Measurements from ENCODE around the gene DISC1. TPM values are rescaled to one million over a fixed set of nuclear protein-coding genes. Genes with fewer than 3 reads are reported as not detected.
"Not testable (repeated sequence)": the region's sequence is repeated elsewhere in the genome, so short reads cannot be mapped to it uniquely, and the experiment has no call there.

DISC1 gene
- total and polyA plus RNA-seq, 2 donors (not counting 3 experiments of a cell fraction or from before 2014, with no cell fraction given): 3.3 to 14.7 TPM

GRCh38 chr1:231619257-231619634, 7.3 kb upstream of the DISC1 start:
- Histone ChIP-seq H3K27ac (ENCODE audit: insufficient read depth, low read depth, low read length) (no peak overlapping the region), H3K36me3 (ENCODE audit: control insufficient read depth in 2 of 2, extremely low read depth in 1 of 2, insufficient read depth in 2 of 2, low read length in 2 of 2) (no peaks in the 10 kb centered on the region), H3K4me3 (replicated peaks in 1 of 3; ENCODE audit: insufficient read depth in 1 of 3, low read depth in 1 of 3, low read length in 3 of 3) (no peak overlapping the region), H3K27me3 (ENCODE audit: control insufficient read depth in 2 of 2, insufficient read depth in 2 of 2, low read length in 2 of 2) (peaks cover 13 to 22% of the 10 kb centered on the region in 2 experiments), H3K9ac (replicated peaks; ENCODE audit: extremely low read depth, insufficient read depth, low read length) (no peak overlapping the region), H3K4me2 (ENCODE audit: insufficient read depth, low read length) (no peak overlapping the region), H3K9me3 (replicated peaks; ENCODE audit: control insufficient read depth, insufficient read depth, low read length) (no peaks in the 10 kb centered on the region), H3K4me1 (ENCODE audit: control insufficient read depth, extremely low read depth, insufficient read depth, low read length) (peaks cover 9% of the 10 kb centered on the region), H3K79me2 (ENCODE audit: control insufficient read depth, insufficient read depth, low read length) (no peaks in the 10 kb centered on the region), H2AFZ (ENCODE audit: low read depth, low read length) (no peak overlapping the region), H3K9me1 (replicated peaks; ENCODE audit: control insufficient read depth, extremely low read depth, insufficient read depth, low read length) (no peaks in the 10 kb centered on the region), H4K20me1 (replicated peaks; ENCODE audit: control insufficient read depth, extremely low read depth, insufficient read depth, low read length) (no peaks in the 10 kb centered on the region)
- TF ChIP-seq MAX (IDR thresholded peaks at IDR 0.05; ENCODE audit: insufficient read depth, insufficient read length) (no peak), JUN (IDR thresholded peaks at IDR 0.05; ENCODE audit: borderline replicate concordance, insufficient read depth, insufficient read length, low read depth) (peak; percentile 49)
- dilution Hi-C loops (cut with MboI; ENCODE audit: extremely low pct_ligation_motif_present, low sequenced_read_pairs): no loop called here
- peak; percentile 21 for FAIRE-seq
- no peak for DNase-seq (ENCODE audit: low read depth, low spot score)
- POLR2A ChIA-PET: no interaction called here
- CTCF ChIA-PET: no interaction called here
- no TSS peak for BruUV-seq (replicated peaks)
- intact Hi-C loops (cut with micrococcal nuclease): no loop called here

- POLR2A ChIA-PET; H4K20me1 ChIP-seq (replicated peaks; ENCODE audit: control insufficient read depth, extremely low read depth, insufficient read depth, low read length); H3K9me1 ChIP-seq (replicated peaks; ENCODE audit: control insufficient read depth, extremely low read depth, insufficient read depth, low read length); H3K9me3 ChIP-seq (replicated peaks; ENCODE audit: control insufficient read depth, insufficient read depth, low read length); BruUV-seq (replicated peaks); H3K79me2 ChIP-seq (ENCODE audit: control insufficient read depth, insufficient read depth, low read length); H3K9ac ChIP-seq (replicated peaks; ENCODE audit: extremely low read depth, insufficient read depth, low read length); H2AFZ ChIP-seq (ENCODE audit: low read depth, low read length); DNase-seq (ENCODE audit: low read depth, low spot score); H3K36me3 ChIP-seq (ENCODE audit: control insufficient read depth in 2 of 2, extremely low read depth in 1 of 2, insufficient read depth in 2 of 2, low read length in 2 of 2); H3K27ac ChIP-seq (ENCODE audit: insufficient read depth, low read depth, low read length); CTCF ChIA-PET; FAIRE-seq; H3K4me3 ChIP-seq (replicated peaks in 1 of 3; ENCODE audit: insufficient read depth in 1 of 3, low read depth in 1 of 3, low read length in 3 of 3); dilution Hi-C loops (cut with MboI; ENCODE audit: extremely low pct_ligation_motif_present, low sequenced_read_pairs); H3K4me2 ChIP-seq (ENCODE audit: insufficient read depth, low read length): not testable (repeated sequence)
- intact Hi-C loops (cut with micrococcal nuclease): loop anchor here (5.0 kb wide), 1 partner anchor 1007 kb away; the partner anchor contains the start of gene SIPA1L2
- Histone ChIP-seq H3K4me1 (ENCODE audit: control insufficient read depth, extremely low read depth, insufficient read depth, low read length) (peaks cover 14% of the 10 kb centered on the region), H3K27me3 (ENCODE audit: control insufficient read depth in 2 of 2, insufficient read depth in 2 of 2, low read length in 2 of 2) (peaks cover 13 to 14% of the 10 kb centered on the region in 2 experiments)
These were observed 1.5 kb upstream of the DISC1 start for GRCh38 chr1:231625042-231625441.
